Uterus (tissue), 2 donors: Measurements from ENCODE around the gene DYNC2H1.

Experiments used
- POLR2A ChIP-seq, 2 donors: fragments of 450-650 bp; IDR thresholded peaks; one replicate each; pipeline ENCODE4 v1.6.1; 2016; ENCODE audit warnings: antibody characterized with exemption in 2 of 2, mild to moderate bottlenecking in 1 of 2, moderate library complexity in 1 of 2
- TF ChIP-seq, protein P1 (sequence below), 4 experiments: fragments of 200-600 bp in 2 of 4; fragments of 450-650 bp in 2 of 4; sonication (generic) in 2 of 4; IDR thresholded peaks; one replicate each; pipeline ENCODE4 v1.5.1; 2016 to 2019; ENCODE audit warnings: antibody characterized with exemption in 4 of 4, mild to moderate bottlenecking in 2 of 4, moderate library complexity in 1 of 4

DNA sequence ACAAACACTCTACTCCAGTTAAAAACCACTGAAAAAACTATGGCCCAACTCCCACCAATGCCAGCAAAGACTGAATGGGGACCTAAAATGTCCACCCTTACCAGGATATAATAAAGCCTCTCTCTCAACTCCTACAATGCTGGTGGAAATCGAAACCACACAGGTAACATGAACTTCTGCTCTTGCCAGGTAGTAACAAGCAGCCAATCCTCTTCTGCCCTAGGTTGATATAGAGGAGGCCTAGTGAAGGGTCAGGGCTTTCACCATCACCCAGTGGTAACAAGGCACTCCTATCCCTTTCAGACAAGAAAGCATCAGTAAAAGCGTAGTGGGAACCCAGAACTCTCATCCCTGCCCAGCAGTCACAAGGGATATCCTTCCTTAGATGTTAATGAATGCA, 39.9 kb upstream of the DYNC2H1 start:
- no peak for TF ChIP-seq POLR2A (IDR thresholded peaks at IDR 0.05)
- TF ChIP-seq, protein P1, sequence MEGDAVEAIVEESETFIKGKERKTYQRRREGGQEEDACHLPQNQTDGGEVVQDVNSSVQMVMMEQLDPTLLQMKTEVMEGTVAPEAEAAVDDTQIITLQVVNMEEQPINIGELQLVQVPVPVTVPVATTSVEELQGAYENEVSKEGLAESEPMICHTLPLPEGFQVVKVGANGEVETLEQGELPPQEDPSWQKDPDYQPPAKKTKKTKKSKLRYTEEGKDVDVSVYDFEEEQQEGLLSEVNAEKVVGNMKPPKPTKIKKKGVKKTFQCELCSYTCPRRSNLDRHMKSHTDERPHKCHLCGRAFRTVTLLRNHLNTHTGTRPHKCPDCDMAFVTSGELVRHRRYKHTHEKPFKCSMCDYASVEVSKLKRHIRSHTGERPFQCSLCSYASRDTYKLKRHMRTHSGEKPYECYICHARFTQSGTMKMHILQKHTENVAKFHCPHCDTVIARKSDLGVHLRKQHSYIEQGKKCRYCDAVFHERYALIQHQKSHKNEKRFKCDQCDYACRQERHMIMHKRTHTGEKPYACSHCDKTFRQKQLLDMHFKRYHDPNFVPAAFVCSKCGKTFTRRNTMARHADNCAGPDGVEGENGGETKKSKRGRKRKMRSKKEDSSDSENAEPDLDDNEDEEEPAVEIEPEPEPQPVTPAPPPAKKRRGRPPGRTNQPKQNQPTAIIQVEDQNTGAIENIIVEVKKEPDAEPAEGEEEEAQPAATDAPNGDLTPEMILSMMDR (IDR thresholded peaks at IDR 0.05), result no peak
